ENCODE results near the gene PRKCZ.

DNA sequence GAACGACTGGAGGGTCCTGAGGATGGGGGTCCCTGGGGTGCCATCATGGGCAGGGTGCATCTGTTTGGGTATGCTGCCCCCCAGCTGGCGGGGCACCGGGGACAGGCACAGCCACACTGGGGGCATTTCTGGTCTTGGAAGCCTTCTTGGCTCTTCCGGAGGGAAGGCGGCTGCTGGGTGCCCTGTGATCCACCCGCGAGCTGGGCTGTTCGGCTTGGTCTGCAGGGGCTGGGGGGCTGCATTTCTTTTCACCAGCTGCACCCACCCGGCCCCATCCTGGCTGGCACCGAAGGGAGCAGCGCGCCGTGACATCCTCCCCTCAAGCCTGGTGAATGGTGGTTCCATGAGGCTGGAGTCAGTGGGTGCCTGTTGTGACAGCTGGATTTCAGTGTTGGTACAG, 132.2 kb downstream of the PRKCZ start:
- TF ChIP-seq, protein P1, sequence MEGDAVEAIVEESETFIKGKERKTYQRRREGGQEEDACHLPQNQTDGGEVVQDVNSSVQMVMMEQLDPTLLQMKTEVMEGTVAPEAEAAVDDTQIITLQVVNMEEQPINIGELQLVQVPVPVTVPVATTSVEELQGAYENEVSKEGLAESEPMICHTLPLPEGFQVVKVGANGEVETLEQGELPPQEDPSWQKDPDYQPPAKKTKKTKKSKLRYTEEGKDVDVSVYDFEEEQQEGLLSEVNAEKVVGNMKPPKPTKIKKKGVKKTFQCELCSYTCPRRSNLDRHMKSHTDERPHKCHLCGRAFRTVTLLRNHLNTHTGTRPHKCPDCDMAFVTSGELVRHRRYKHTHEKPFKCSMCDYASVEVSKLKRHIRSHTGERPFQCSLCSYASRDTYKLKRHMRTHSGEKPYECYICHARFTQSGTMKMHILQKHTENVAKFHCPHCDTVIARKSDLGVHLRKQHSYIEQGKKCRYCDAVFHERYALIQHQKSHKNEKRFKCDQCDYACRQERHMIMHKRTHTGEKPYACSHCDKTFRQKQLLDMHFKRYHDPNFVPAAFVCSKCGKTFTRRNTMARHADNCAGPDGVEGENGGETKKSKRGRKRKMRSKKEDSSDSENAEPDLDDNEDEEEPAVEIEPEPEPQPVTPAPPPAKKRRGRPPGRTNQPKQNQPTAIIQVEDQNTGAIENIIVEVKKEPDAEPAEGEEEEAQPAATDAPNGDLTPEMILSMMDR (IDR thresholded peaks at IDR 0.05) = no peak
- TF ChIP-seq POLR2A (IDR thresholded peaks at IDR 0.05) = no peak
